ENCODE data around the gene APIP. TPM values are rescaled to one million over a fixed set of nuclear protein-coding genes. Genes with fewer than 3 reads are reported as not detected.

APIP gene
- total RNA-seq, 1 donor from 2014 or later: 13.3 TPM

DNA sequence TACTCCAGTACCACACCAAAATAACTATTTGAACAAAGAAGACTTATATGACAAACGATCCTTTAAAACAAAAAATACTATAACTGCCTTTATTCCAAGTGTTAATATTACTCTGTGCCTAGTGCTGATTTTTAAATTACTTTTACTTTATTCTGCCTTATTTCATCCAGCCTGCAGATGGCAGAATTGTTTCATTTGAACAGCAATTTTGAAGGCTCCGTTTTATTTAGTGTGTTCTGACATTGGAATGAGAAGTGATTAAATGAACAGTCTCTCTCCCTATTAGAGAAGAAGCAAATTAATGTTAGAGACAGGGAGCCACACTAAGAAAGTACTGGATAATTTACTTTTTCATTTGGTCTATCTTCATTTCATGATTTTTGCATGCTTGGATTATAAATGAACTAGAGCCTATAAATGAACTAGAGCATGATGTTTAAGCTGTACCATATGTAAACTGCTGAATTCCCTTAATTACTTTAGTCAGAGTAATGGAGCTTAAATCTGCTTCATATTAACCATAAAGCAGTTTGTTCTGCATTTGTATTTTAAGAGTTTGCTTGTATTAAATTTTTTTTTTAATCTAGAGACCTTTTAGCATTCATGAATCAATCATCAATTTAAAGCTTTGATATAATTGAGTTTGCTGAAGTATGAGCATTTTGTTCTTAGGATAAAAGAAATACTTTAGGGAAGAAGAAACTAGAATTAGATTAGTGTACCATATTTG is 10.1 kb upstream of the APIP start:
- TF ChIP-seq, protein P1, sequence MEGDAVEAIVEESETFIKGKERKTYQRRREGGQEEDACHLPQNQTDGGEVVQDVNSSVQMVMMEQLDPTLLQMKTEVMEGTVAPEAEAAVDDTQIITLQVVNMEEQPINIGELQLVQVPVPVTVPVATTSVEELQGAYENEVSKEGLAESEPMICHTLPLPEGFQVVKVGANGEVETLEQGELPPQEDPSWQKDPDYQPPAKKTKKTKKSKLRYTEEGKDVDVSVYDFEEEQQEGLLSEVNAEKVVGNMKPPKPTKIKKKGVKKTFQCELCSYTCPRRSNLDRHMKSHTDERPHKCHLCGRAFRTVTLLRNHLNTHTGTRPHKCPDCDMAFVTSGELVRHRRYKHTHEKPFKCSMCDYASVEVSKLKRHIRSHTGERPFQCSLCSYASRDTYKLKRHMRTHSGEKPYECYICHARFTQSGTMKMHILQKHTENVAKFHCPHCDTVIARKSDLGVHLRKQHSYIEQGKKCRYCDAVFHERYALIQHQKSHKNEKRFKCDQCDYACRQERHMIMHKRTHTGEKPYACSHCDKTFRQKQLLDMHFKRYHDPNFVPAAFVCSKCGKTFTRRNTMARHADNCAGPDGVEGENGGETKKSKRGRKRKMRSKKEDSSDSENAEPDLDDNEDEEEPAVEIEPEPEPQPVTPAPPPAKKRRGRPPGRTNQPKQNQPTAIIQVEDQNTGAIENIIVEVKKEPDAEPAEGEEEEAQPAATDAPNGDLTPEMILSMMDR (IDR thresholded peaks at IDR 0.05): peak; percentile 94
- Mint-ChIP-seq H3K4me1 (ENCODE audit: low read depth) (peaks cover 60% of the 10 kb centered on the region), H3K27ac (ENCODE audit: unreplicated experiment) (peak overlapping the region; percentile 67), H3K9me3 (ENCODE audit: low read depth) (no peaks in the 10 kb centered on the region), H3K4me3 (ENCODE audit: unreplicated experiment) (no peak overlapping the region), H3K36me3 (ENCODE audit: low read depth) (no peaks in the 10 kb centered on the region), H3K27me3 (ENCODE audit: low read depth) (no peaks in the 10 kb centered on the region)
- DNase-seq (ENCODE audit: low spot score): no peak

DNA sequence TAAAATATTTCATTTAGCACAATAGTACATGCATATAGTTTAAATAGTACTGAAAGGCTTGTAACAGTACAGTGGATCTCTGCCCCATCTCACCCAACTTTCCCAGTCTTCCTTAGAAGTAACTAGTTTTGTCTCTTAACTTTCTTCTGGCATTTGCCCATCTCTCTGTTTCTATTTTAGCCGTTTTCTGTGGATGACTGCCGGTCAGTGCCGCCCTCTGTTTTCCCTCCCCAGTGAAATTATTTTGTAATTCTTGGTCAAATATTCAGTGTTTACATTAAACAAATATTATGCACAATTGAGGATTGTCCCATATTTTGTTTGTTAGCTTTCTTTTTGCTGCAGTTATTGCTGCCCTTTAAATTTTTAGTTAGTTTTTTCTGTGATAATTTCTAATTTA is 8.5 kb upstream of the APIP start:
- H3K4me1 Mint-ChIP-seq (ENCODE audit: low read depth): peaks cover 50% of the 10 kb centered on the region
- no peak overlapping the region for H3K4me3 Mint-ChIP-seq (ENCODE audit: unreplicated experiment)
- no peaks in the 10 kb centered on the region for H3K9me3 Mint-ChIP-seq (ENCODE audit: low read depth)
- no peak for DNase-seq (ENCODE audit: low spot score)
- no peaks in the 10 kb centered on the region for H3K27me3 Mint-ChIP-seq (ENCODE audit: low read depth)
- no peaks in the 10 kb centered on the region for H3K36me3 Mint-ChIP-seq (ENCODE audit: low read depth)
- H3K27ac Mint-ChIP-seq (ENCODE audit: unreplicated experiment): no peak overlapping the region
- TF ChIP-seq, protein P1 (IDR thresholded peaks at IDR 0.05): no peak

DNA sequence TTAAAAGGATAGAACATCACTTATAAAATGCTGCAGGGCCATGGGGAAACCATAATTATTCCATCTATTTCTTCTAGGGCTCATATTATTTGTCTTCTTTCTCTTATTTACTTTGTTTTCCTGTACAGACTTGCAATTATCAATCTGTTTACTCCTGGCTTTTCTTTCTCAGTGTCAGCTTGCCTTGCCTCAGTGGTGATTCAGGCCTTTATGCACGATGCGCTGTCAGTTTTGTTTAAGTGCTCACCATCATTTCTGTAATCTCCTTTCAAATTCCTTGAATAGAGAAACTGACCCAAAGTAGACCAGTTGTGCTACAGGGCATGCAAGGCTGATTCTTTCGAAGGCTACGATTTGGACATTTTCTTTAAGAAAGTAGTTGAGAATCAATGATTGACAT is 5.0 kb upstream of the APIP start:
- Mint-ChIP-seq H3K27ac (ENCODE audit: unreplicated experiment) (no peak overlapping the region), H3K9me3 (ENCODE audit: low read depth) (no peaks in the 10 kb centered on the region)

DNA sequence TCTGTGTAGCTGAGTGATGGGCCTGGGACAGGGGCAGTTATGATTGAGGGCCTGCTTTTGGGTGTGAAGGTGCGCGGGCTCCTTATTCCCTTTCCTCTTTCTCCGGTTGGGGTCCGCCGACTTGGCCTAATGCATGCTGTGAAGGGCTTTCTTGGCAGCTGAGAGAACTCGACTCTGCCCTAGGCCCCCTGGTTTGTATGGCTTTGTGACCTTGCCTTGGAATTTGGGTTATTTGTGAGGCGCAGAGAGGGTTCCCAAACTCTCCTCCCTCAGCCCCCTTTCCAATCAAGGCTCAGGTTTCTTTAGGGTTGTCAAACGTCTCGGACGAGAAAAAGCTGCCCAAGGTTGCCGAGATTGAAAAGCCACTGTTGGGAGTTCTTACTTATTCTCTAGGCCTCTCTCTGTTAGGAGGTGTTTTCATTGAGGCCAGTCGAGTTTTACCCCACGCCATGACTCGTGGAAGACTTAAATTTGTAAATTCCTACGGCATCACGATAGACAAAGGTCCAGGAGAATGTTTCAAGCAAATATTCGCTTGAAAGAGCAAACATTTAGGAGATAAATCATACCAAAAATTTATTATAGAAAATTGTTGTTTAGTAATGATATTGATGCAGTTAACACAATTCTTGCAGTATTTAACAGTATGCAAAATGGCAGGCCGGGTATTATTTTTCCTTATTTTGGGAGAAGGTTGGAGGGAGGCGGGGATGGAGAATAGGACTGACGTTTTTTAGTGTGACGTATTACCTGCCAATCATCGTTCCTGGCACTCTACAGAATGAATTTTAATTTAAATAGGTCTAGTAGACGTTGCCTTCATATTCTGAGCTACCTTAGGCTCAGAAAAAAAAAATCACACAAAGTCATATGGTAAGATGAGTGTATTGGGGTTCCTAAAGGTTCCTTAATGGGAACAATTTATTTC is 928 bp upstream of the APIP start:
- Mint-ChIP-seq H3K4me3 (ENCODE audit: unreplicated experiment) (peak overlapping the region; percentile 95), H3K27ac (ENCODE audit: unreplicated experiment) (peak overlapping the region; percentile 99), H3K36me3 (ENCODE audit: low read depth) (no peaks in the 10 kb centered on the region), H3K27me3 (ENCODE audit: low read depth) (no peaks in the 10 kb centered on the region), H3K9me3 (ENCODE audit: low read depth) (no peaks in the 10 kb centered on the region), H3K4me1 (ENCODE audit: low read depth) (peaks cover 28% of the 10 kb centered on the region)
- TF ChIP-seq, protein P1 (IDR thresholded peaks at IDR 0.05): no peak
- DNase-seq (ENCODE audit: low spot score): no peak

More for the DNA sequence above, 5.0 kb upstream of the APIP start:
- DNase-seq (ENCODE audit: low spot score): no peak
- Mint-ChIP-seq H3K27me3 (ENCODE audit: low read depth) (no peaks in the 10 kb centered on the region), H3K4me3 (ENCODE audit: unreplicated experiment) (no peak overlapping the region), H3K4me1 (ENCODE audit: low read depth) (peaks cover 39% of the 10 kb centered on the region), H3K36me3 (ENCODE audit: low read depth) (no peaks in the 10 kb centered on the region)
- TF ChIP-seq, protein P1 (IDR thresholded peaks at IDR 0.05): no peak

Data from chondrocyte (in vitro differentiated cells).